Measurements from ENCODE around the gene WIPF1.

- TF ChIP-seq CTCF (optimal IDR thresholded peaks at IDR 0.05 in 1 of 3, IDR thresholded peaks at IDR 0.05 in 1 of 3, conservative IDR thresholded peaks at IDR 0.05 in 1 of 3; ENCODE audit: extremely low read depth in 1 of 3, insufficient read depth in 2 of 3, low read length in 3 of 3) (no peak), EZH2 (IDR thresholded peaks at IDR 0.05; ENCODE audit: low read length) (no peak)
Observed at GRCh38 chr2:174575124-174575776, 22.4 kb downstream of the WIPF1 start.

Data from keratinocyte (primary cell).